ENCODE results near the gene DUOXA2.

DNA sequence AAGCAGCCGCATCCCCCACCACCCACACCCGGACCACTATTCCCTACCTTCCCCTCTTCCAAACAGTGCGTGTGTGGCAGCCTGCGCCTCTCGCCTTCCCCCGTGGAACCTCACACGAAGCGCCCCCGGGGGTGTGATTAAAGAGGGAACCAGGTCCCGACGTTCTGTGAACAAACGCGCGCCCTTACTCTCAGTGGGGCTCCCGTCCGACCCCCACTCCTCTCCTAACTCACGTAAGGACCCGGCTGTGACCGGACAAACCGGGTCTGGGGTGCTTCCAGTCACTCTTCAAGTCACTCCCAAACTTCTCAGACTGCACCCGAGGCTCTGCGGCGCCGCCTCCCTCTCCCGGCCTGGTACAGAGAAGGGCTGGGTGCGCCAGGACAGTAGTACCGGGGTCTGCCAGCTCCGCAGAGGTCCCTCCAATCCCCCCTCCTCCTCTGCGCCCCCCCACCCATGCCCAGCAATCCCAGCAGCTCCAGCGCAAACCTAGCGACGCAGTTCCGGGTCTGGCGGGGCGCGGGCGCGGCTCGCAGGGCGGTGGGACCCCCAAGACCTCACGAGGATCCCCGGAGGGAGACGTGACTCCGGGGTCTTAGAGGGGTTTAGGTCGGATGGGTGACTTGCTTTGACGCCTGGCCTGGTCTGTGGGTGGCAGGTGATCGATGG lies 15.0 kb downstream of the DUOXA2 start:
- TF ChIP-seq, protein P1, sequence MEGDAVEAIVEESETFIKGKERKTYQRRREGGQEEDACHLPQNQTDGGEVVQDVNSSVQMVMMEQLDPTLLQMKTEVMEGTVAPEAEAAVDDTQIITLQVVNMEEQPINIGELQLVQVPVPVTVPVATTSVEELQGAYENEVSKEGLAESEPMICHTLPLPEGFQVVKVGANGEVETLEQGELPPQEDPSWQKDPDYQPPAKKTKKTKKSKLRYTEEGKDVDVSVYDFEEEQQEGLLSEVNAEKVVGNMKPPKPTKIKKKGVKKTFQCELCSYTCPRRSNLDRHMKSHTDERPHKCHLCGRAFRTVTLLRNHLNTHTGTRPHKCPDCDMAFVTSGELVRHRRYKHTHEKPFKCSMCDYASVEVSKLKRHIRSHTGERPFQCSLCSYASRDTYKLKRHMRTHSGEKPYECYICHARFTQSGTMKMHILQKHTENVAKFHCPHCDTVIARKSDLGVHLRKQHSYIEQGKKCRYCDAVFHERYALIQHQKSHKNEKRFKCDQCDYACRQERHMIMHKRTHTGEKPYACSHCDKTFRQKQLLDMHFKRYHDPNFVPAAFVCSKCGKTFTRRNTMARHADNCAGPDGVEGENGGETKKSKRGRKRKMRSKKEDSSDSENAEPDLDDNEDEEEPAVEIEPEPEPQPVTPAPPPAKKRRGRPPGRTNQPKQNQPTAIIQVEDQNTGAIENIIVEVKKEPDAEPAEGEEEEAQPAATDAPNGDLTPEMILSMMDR (IDR thresholded peaks at IDR 0.05): no peak
- TF ChIP-seq POLR2A (IDR thresholded peaks at IDR 0.05): no peak

All from testis (tissue), 2 donors.